HCT116 (cell line): ENCODE measurements around the gene RNF138. TPM values are rescaled to one million over a fixed set of nuclear protein-coding genes. Genes with fewer than 3 reads are reported as not detected.

Experiments used
- ATAC-seq: fragments of 200-7000 bp; cut with Tn5 transposase; 2 replicates; pipeline ENCODE4 v1.9.1; 2020; ENCODE audit warnings: mild to moderate bottlenecking, moderate library complexity
- BruUV-seq: library from RNA; stranded (reverse); fragments of 400-500 nt; replicated peaks from 2 replicates; lab custom pipeline; 2021; lab: Mats Ljungman, UMichigan
- CTCF ChIA-PET: fragments of 300-600 bp; sonication (Branson Sonifier 250); formaldehyde crosslinking; loops from one replicate; lab custom pipeline; 2021; ENCODE audit warnings: antibody characterized with exemption; lab: Charles Lee
- POLR2A ChIA-PET: fragments of 300-600, 350-600 bp; sonication (Branson Sonifier 250); formaldehyde crosslinking; loops from one replicate; lab custom pipeline; 2021; ENCODE audit warnings: antibody characterized with exemption; lab: Charles Lee
- RAD21 ChIA-PET, 2 experiments: fragments of 300-600 bp; sonication (Branson Sonifier 250); formaldehyde crosslinking; loops; one replicate each; lab custom pipeline; 2023; ENCODE audit warnings: low total read pairs in 2 of 2; ENCODE audit not compliant: uncharacterized antibody in 2 of 2, unreplicated experiment in 2 of 2, low non-redundant PET in 1 of 2; lab: Charles Lee
- DNase-seq: peaks from one replicate; pipeline ENCODE4 v3.0.0-alpha.2; 2010; ENCODE audit warnings: low read depth, low spot score
- H2AFZ ChIP-seq: fragments of 200-600 bp; shearing (Covaris generic), sonication (generic); 2 replicates; pipeline ENCODE4 v1.6.1; 2017; ENCODE audit warnings: low read depth, mixed run types, mixed read lengths, antibody characterized with exemption, low read length; ENCODE audit not compliant: poor library complexity, severe bottlenecking
- H3K27ac ChIP-seq: 2 replicates; pipeline ENCODE4 v1.5.1; 2012; ENCODE audit warnings: low read depth, low read length
- H3K27me3 ChIP-seq: fragments of 200-600 bp; sonication (generic); 2 replicates; pipeline ENCODE4 v1.6.1; 2016; ENCODE audit warnings: mixed run types, low read length, mixed read lengths; ENCODE audit not compliant: insufficient read depth
- H3K36me3 ChIP-seq, 2 experiments: fragments of 200-500 bp in 1 of 2; fragments of 200-600 bp in 1 of 2; sonication (Bioruptor generic) in 1 of 2; sonication (generic) in 1 of 2; 2 replicates each; pipeline versions ENCODE4 v1.5.1 to v1.6.1; 2014 to 2016; ENCODE audit warnings: low read length in 2 of 2, inconsistent platforms in 1 of 2, mixed read lengths in 1 of 2, mixed run types in 1 of 2; ENCODE audit not compliant: insufficient read depth in 2 of 2, control insufficient read depth in 1 of 2
- H3K4me1 ChIP-seq, 2 experiments: fragments of 200-600 bp in 1 of 2; sonication (generic) in 1 of 2; 2 replicates each; pipeline versions ENCODE4 v1.5.1 to v1.6.1; 2012 to 2017; ENCODE audit warnings: low read length in 2 of 2, inconsistent platforms in 1 of 2, mild to moderate bottlenecking in 1 of 2, mixed read lengths in 1 of 2, mixed run types in 1 of 2, moderate library complexity in 1 of 2; ENCODE audit not compliant: insufficient read depth in 2 of 2, control insufficient read depth in 1 of 2
- H3K4me2 ChIP-seq: fragments of 200-600 bp; sonication (generic); 2 replicates; pipeline ENCODE4 v1.6.1; 2017; ENCODE audit warnings: mixed run types, low read length, mixed read lengths
- H3K4me3 ChIP-seq, 2 experiments: fragments of 200-600 bp in 1 of 2; sonication (generic) in 1 of 2; replicated peaks in 1 of 2; 2 replicates each; pipeline ENCODE4 v1.5.1; 2011 to 2016; ENCODE audit warnings: low read length in 2 of 2, control low read depth in 1 of 2, low read depth in 1 of 2, mild to moderate bottlenecking in 1 of 2, mixed read lengths in 1 of 2, mixed run types in 1 of 2
- H3K79me2 ChIP-seq: fragments of 200-600 bp; sonication (generic); 2 replicates; pipeline ENCODE4 v1.6.1; 2017; ENCODE audit warnings: mild to moderate bottlenecking, mixed run types, low read length, moderate library complexity, mixed read lengths; ENCODE audit not compliant: insufficient read depth
- H3K9ac ChIP-seq: fragments of 200-600 bp; sonication (generic); 2 replicates; pipeline ENCODE4 v1.6.1; 2016; ENCODE audit warnings: low read length, mixed read lengths
- H3K9me2 ChIP-seq: fragments of 200-600 bp; sonication (generic), shearing (Covaris generic); 2 replicates; pipeline ENCODE4 v1.6.1; 2017; ENCODE audit warnings: mixed run types, mild to moderate bottlenecking, moderate library complexity; ENCODE audit not compliant: insufficient read depth
- H3K9me3 ChIP-seq, 2 experiments: fragments of 200-500 bp in 1 of 2; fragments of 200-600 bp in 1 of 2; sonication (Bioruptor generic) in 1 of 2; sonication (generic) in 1 of 2; 2 replicates each; pipeline ENCODE4 v1.6.1; 2014 to 2017; ENCODE audit warnings: low read length in 2 of 2, mixed read lengths in 2 of 2, inconsistent platforms in 1 of 2, low read depth in 1 of 2, mild to moderate bottlenecking in 1 of 2, mixed run types in 1 of 2, moderate library complexity in 1 of 2; ENCODE audit not compliant: control insufficient read depth in 1 of 2, insufficient read depth in 1 of 2
- H4K20me1 ChIP-seq: fragments of 200-600 bp; sonication (generic), shearing (Covaris generic); 2 replicates; pipeline ENCODE4 v1.6.1; 2017; ENCODE audit warnings: mixed run types, mild to moderate bottlenecking, moderate library complexity; ENCODE audit not compliant: insufficient read depth
- ATF3 ChIP-seq: IDR thresholded peaks from 2 replicates; pipeline ENCODE4 v1.6.1; 2012
- CBX3 ChIP-seq: IDR thresholded peaks from 2 replicates; pipeline ENCODE4 v1.6.1; 2012; ENCODE audit warnings: low read depth
- CEBPB ChIP-seq: IDR thresholded peaks from 2 replicates; pipeline ENCODE4 v1.6.1; 2012; ENCODE audit warnings: low read depth
- CTCF ChIP-seq, 3 experiments: fragments of 200-600 bp in 1 of 3; sonication (generic) in 1 of 3; IDR thresholded peaks in 2 of 3; conservative IDR thresholded peaks in 1 of 3; 2 replicates each; pipeline ENCODE4 v1.5.1; 2012 to 2017; ENCODE audit warnings: low read depth in 2 of 3, low read length in 2 of 3, antibody characterized with exemption in 1 of 3, borderline replicate concordance in 1 of 3, control low read depth in 1 of 3, mild to moderate bottlenecking in 1 of 3, mixed read lengths in 1 of 3, mixed run types in 1 of 3, moderate library complexity in 1 of 3; ENCODE audit not compliant: insufficient read depth in 1 of 3
- ELF1 ChIP-seq: IDR thresholded peaks from 2 replicates; pipeline ENCODE4 v1.6.1; 2012; ENCODE audit warnings: low read depth, borderline replicate concordance
- EZH2 ChIP-seq: fragments of 200-600 bp; sonication (generic); IDR thresholded peaks from 2 replicates; pipeline ENCODE4 v1.6.1; 2017; ENCODE audit warnings: antibody characterized with exemption, mixed run types
- FOSL1 ChIP-seq: IDR thresholded peaks from 2 replicates; pipeline ENCODE4 v1.6.1; 2012; ENCODE audit warnings: low read depth
- JUND ChIP-seq: IDR thresholded peaks from 2 replicates; pipeline ENCODE4 v1.6.1; 2012
- MAX ChIP-seq: IDR thresholded peaks from 2 replicates; pipeline ENCODE4 v1.6.1; 2012
- POLR2A ChIP-seq: IDR thresholded peaks from 2 replicates; pipeline ENCODE4 v1.7.0; 2011; ENCODE audit warnings: borderline replicate concordance; ENCODE audit not compliant: insufficient read depth, insufficient read length; ENCODE audit errors: extremely low read depth
- POLR2AphosphoS5 ChIP-seq: IDR thresholded peaks from 2 replicates; pipeline ENCODE4 v1.6.1; 2011; ENCODE audit warnings: mild to moderate bottlenecking, low read depth, low read length, moderate library complexity
- RAD21 ChIP-seq: IDR thresholded peaks from 2 replicates; pipeline ENCODE4 v1.6.1; 2012; ENCODE audit warnings: low read depth, mild to moderate bottlenecking
- REST ChIP-seq: IDR thresholded peaks from 2 replicates; pipeline ENCODE4 v1.6.1; 2012; ENCODE audit warnings: low read depth
- SIN3A ChIP-seq: IDR thresholded peaks from 2 replicates; pipeline ENCODE4 v1.6.1; 2012; ENCODE audit warnings: low read depth
- SP1 ChIP-seq: IDR thresholded peaks from 2 replicates; pipeline ENCODE4 v1.6.1; 2012; ENCODE audit warnings: low read depth
- SRF ChIP-seq: IDR thresholded peaks from 2 replicates; pipeline ENCODE4 v1.6.1; 2012; ENCODE audit warnings: low read depth
- TCF7L2 ChIP-seq: IDR thresholded peaks from 2 replicates; pipeline ENCODE4 v1.7.0; 2011; ENCODE audit warnings: borderline replicate concordance, inconsistent platforms; ENCODE audit not compliant: insufficient read depth, insufficient read length; ENCODE audit errors: extremely low read depth
- ZBTB33 ChIP-seq: IDR thresholded peaks from 2 replicates; pipeline ENCODE4 v1.6.1; 2011; ENCODE audit warnings: mild to moderate bottlenecking, low read length, moderate library complexity; ENCODE audit not compliant: insufficient replicate concordance; ENCODE audit errors: extremely low read depth
- ZFX ChIP-seq: fragments of 450-650 bp; IDR thresholded peaks from 2 replicates; pipeline ENCODE4 v1.6.1; 2017
- ZNF274 ChIP-seq: fragments of 200-500 bp; sonication (Bioruptor generic); IDR thresholded peaks from 2 replicates; pipeline ENCODE4 v1.6.1; 2014; ENCODE audit warnings: mild to moderate bottlenecking, low read depth, low read length, inconsistent platforms
- intact Hi-C: fragments of 100-400 bp; cut with micrococcal nuclease; formaldehyde crosslinking; loops from 2 replicates; pipeline ENCODE4 v1.10.0; 2022
- total RNA-seq: library from RNA; stranded (reverse); gene quantifications from one replicate; pipeline ENCODE4 v1.2.1, GENCODE V29; 2021; ENCODE audit not compliant: unreplicated experiment

RNF138 gene
- total RNA-seq, 1 experiment from 2014 or later, result 72.5 TPM

GRCh38 chr18:32095192-32095899, 3.7 kb downstream of the RNF138 start:
- peaks cover 21% of the 10 kb centered on the region; the same call in 1 of the 2 replicates for H4K20me1 ChIP-seq
- H3K79me2 ChIP-seq, result peaks cover 78% of the 10 kb centered on the region
- H2AFZ ChIP-seq, result no peak overlapping the region
- H3K27me3 ChIP-seq, result no peaks in the 10 kb centered on the region
- no peak for DNase-seq
- H3K9me2 ChIP-seq, result no peaks in the 10 kb centered on the region
- H3K27ac ChIP-seq, result no peak overlapping the region
- no peak for ATAC-seq
- H3K4me1 ChIP-seq, result peaks cover 19 to 32% of the 10 kb centered on the region in 2 experiments
- TF ChIP-seq REST (no peak), POLR2AphosphoS5 (no peak), CTCF (IDR thresholded peaks at IDR 0.05 in 2 of 3, conservative IDR thresholded peaks at IDR 0.05 in 1 of 3; ENCODE audit: borderline replicate concordance in 1 of 3, insufficient read depth in 1 of 3, low read depth in 2 of 3, low read length in 2 of 3) (no peak), ZNF274 (no peak), ELF1 (no peak), SRF (no peak), POLR2A (no peak), ATF3 (no peak), FOSL1 (no peak), CBX3 (no peak), ZFX (no peak), ZBTB33 (no peak), CEBPB (no peak), SIN3A (no peak), MAX (no peak), EZH2 (no peak), SP1 (no peak), RAD21 (no peak), JUND (no peak), TCF7L2 (no peak)
- no peak overlapping the region for H3K4me2 ChIP-seq
- peaks cover 4 to 21% of the 10 kb centered on the region in 2 experiments; a peak in 3 of 4 replicates for H3K36me3 ChIP-seq
- RAD21 ChIA-PET, result no interaction called here
- CTCF ChIA-PET, result no interaction called here
- POLR2A ChIA-PET, result no interaction called here
- H3K4me3 ChIP-seq, result no peak overlapping the region
- H3K9ac ChIP-seq, result no peak overlapping the region
- intact Hi-C loops, result no loop called here
- BruUV-seq, result no TSS peak
- no peaks in the 10 kb centered on the region for H3K9me3 ChIP-seq
